Stimulated activated CD8-positive, alpha-beta memory T cell treated with anti-CD3 and anti-CD28 coated beads, Interleukin-4, amount 100 ng/mL, for 1 hour (primary cell): ENCODE results near the gene GRIP1.
"Not testable (repeated sequence)": the region's sequence is repeated elsewhere in the genome, so short reads cannot be mapped to it uniquely, and the experiment has no call there.

Experiments
- DNase-seq, 2 donors: peaks; one replicate each; pipeline ENCODE4 v3.0.0-alpha.2; 2020; ENCODE audit warnings: low read depth in 2 of 2, low spot score in 1 of 2

Gene GRIP1

DNA sequence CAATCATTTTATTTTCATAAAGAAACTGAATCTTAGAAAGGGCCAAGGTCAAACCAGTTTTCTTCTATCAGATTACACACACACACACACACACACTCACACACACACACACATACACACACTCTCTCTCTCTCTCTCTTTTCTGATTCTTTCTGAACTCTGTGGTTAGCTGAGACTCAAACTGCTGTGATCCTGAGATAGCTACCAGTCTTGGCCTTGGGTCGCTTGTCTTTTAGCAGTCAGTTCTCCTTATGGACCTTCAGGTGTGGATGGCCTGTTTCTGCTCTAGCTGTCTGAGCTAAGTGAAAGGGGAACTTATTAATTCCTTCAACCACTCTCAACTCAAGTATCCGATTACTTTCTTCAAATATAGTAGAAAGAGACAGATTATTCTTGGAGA, 145.1 kb downstream of the GRIP1 start:
- no peak for DNase-seq

GRCh38 chr12:66531766-66532165, 147.1 kb downstream of the GRIP1 start:
- DNase-seq = no peak

- DNase-seq = no peak
Observed at GRCh38 chr12:66529934-66530333, 148.9 kb downstream of the GRIP1 start.

- no peak for DNase-seq
Observed at GRCh38 chr12:66516561-66516960, 162.3 kb downstream of the GRIP1 start.

- DNase-seq = no peak
Observed at GRCh38 chr12:66516133-66516532, 162.7 kb downstream of the GRIP1 start.

GRCh38 chr12:66514581-66514980, 164.3 kb downstream of the GRIP1 start:
- no peak for DNase-seq

- no peak for DNase-seq
Observed at GRCh38 chr12:66508025-66508424, 170.9 kb downstream of the GRIP1 start.

DNA sequence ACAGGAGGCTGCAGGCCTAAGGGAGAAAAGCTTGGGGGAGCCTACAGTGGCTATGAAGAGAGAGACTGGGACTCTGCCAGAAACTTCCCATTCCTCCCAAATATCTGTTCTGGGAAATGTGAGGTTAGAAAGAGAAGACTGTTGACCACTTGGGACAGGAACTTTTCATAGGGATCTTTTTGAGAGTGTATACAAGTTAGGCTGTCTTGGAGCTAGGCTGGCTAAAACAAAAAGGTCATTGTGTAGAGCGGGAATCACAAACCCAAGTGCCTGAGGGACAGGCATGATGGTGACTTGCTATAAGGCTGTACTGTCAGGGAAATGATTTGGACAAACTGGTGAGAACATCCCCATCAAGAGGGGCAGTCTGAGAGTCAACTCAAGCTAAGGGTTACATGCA, 175.1 kb downstream of the GRIP1 start:
- no peak for DNase-seq

DNA sequence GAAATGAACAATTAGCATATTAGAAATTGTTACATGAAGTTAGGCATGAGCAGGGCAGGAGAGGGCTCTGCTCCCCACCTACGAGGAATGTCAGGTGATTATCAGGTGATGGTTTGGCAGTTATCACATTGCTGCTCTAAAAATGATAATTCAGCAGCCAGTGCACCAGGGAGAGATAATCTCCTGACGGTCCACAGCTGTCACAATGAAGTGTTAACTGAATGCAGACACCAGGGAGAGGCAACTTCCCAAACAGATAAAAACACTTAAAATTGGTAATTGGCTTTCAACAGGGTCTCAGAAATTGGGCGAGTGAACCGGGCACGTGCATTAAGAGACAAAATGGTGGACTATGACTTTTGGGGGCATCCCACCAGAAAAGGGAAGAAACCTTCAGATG, 176.0 kb downstream of the GRIP1 start:
- no peak for DNase-seq

DNA sequence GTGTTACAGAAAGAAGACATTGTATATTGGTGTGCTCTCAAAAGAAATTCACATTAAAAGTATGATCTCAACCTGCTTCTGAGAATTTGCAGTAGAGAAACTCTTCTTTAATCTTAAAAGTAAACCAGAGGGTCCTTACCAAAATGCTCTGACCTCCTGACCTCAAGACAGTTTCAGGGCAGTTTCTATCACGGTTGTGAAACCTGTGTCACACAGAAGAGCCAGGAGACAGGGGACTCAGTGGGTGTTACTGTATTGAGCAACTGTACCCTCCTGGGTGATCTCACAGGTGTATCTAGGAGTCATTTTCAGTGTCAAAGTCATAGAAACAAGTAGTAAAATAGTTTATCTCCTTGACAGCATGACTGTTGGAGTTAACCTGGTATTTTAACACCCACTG, 178.0 kb downstream of the GRIP1 start:
- DNase-seq = no peak

- DNase-seq = no peak
Observed at GRCh38 chr12:66500091-66500490, 178.8 kb downstream of the GRIP1 start.

DNA sequence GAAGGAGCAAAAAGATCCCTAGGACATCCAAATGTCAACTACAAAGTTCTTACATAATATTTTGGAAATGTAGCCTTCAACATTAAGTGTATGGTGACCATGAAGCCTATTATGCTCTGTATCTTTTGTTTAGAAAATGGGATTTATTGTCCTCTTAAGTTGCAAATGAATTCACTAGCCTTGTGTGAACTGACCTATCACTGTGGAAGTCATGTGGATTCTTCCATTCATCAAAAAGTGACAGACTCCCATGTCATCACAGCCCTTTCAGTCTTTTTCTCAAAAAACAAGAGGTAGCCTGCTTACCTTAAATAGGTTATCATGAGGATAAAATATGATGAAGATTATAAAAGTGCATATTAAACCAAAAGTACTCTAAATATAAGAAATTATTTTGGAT, 179.9 kb downstream of the GRIP1 start:
- DNase-seq = no peak

DNA sequence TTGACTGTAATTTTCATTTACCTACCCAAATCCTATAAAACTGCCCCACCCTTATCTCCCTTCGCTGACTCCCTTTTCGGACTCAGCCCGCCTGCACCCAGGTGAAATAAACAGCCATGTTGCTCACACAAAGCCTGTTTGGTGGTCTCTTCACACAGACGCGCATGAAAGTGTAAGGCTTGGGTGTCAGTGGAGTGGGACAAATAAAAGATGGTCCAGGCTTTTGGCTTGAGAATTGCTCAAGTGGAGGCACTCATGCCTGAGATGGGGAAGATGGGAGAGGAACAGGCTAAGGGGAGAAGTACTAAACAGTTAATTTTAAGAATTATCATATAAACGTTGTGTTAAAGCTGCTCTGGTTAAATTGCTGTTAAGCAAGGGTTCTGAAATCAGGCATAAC, 180.8 kb downstream of the GRIP1 start:
- not testable (repeated sequence) for DNase-seq

DNA sequence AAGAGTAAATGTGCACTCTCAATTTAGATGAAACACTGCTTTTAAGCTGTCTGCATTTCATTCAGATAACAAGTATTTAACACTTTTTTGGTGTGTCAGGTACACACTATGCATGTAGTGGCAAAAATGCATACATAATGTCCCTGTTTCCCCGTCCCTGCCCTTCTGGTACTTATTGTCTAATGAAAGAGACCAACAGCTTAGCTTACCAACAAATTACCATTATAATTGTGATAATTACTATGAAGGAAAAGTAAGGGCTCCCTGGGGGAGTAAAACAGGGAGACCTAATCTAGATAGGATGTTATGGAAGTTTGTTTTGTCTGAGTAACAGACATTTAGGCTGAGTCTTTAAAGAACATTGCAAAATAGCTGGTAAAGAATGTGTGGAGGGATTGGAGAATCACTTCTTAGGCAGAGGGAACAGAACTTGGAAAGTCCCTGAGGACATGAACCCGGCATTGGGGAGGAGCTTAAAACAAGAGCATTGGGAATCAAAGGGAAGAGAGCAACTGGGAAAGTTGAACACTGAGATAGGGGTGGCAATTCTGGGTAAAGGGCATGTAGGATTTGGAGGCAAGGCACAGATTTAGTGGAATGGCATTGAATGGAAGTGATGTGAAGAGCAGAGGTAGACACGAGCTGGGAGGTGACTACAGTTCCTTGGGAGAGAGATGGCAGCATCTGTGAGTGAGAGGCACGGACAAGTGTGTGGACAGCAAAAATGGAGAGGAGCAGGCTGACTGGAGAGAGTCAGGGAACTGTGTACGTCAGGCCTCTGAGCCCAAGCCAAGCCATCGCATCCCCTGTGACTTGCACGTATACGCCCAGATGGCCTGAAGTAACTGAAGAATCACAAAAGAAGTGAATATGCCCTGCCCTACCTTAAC, 181.6 kb downstream of the GRIP1 start:
- DNase-seq = no peak

DNA sequence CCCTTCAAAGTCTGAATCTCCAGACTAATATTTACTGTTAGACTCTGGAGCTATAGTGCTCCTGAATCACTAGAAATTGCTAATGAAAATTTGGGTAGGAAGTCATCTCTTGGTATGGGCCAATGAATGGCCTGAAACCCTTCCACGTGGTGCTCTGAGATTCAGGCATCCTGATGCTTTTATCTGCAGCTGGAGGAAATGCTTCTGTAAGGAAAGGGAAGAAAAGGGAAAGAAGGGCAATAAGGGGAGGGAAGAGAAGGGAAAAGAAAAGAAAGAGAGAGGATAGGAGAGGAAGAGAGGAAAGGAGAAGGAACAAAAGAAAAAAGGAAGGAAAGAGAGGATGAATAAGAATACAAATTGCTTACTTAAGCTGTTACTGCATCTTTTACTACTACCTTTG, 182.3 kb downstream of the GRIP1 start:
- no peak for DNase-seq

DNA sequence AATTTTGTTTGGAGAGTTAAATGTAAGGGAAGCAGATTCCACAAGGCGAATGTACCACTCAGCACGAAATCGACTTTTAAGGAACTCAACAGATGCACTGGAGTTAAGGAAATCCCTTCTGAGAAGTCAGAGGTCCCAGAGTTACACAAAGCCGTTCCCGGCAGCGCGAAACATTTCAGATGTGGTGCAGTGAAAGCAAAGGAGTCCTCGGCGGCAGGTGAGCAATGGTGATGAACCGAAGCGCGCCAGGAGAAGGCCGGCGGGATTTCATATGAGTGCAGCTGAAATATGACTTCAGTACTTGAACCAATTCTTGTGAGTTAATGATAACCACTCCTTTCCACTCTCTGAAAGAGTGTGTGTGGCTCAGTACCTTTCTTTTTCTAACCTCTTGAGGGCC, 183.2 kb downstream of the GRIP1 start:
- no peak for DNase-seq

DNA sequence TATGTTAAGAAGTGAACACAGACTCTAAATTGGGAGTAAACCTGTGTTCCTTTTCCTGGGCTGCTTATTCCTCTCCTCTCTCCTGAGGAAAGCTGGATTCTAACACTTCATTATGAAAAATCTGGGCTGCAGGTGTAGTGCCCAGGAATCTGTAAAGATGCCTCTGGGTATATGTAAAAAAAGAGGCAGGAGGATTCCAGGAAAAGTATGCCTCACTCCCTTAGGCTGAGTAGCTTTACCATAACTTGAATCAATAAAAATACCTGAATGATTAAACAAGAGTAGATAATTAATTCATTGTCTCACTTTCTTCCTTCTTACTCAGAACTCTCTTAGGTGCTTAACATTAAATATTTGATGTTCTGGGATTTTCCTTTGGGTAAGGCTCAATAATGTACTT, 185.1 kb downstream of the GRIP1 start:
- DNase-seq = no peak

GRCh38 chr12:66491853-66492252, 187.0 kb downstream of the GRIP1 start:
- no peak for DNase-seq

GRCh38 chr12:66482351-66483203, 196.3 kb downstream of the GRIP1 start:
- DNase-seq = no peak

- DNase-seq = no peak
Observed at GRCh38 chr12:66467932-66468331, 210.9 kb downstream of the GRIP1 start.

DNA sequence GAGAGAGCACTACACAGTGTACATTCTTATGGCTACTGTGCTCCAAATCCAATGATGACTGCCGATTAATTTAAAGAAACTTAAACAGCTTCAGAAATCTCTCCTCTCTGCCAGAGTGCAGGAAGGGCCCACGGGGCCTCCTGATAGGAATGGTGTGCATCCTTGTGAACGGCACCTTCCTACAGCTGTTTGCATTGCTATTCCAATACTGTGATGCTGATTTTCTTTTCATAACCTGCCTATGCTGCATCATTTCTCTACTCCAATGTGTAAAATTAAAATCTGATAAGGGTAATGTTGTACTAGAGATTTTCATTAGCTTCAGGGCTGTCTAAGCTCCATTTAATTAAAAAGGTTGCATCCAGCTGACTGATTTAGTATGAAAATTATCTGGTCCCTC, 217.5 kb downstream of the GRIP1 start:
- DNase-seq = no peak

GRCh38 chr12:66459944-66460482, 218.9 kb downstream of the GRIP1 start:
- no peak for DNase-seq
